ENCODE data around the gene ACSL4. TPM values are rescaled to one million over a fixed set of nuclear protein-coding genes. Genes with fewer than 3 reads are reported as not detected.

ACSL4 gene
- total and polyA plus RNA-seq, 9 of the 15 experiments (the other 6 are each of a cell fraction or from before 2014, with no cell fraction given): 9.8 to 35.1 (median 25.5) TPM

- H3K36me3 ChIP-seq (ENCODE audit: control insufficient read depth, insufficient read depth, low read length): no peaks in the 10 kb centered on the region
- no peak overlapping the region for H3K4me3 ChIP-seq
- intact Hi-C loops (cut with micrococcal nuclease): no loop called here
- 0% methylated on average over 15 of the region's 16 CpGs for WGBS (ENCODE audit: insufficient coverage, low coverage, missing lambda C conversion rate)
- no peak overlapping the region for H2AFZ ChIP-seq (ENCODE audit: low read depth, low read length)
- H3K4me2 ChIP-seq (ENCODE audit: insufficient read depth, low read length): no peak overlapping the region
- peaks cover 0 to 4% of the 10 kb centered on the region in 2 experiments; a peak in 1 of 5 replicates for H3K4me1 ChIP-seq (replicated peaks in 1 of 2; ENCODE audit: control insufficient read depth in 2 of 2, insufficient read depth in 2 of 2, low read length in 2 of 2)
- peak; percentile 31; the same call in 1 of the 3 replicates for ATAC-seq
- BruUV-seq (replicated peaks): no TSS peak
- no peaks in the 10 kb centered on the region for H3K9me3 ChIP-seq (replicated peaks; ENCODE audit: control insufficient read depth, insufficient read depth, low read depth, low read length)
- ChIA-PET POLR2A (interaction anchor here (0.8 kb wide), 1 partner anchor 60 kb away, joined by 3 read pairs; no protein-coding TSS in a partner anchor), CTCF (ENCODE audit: low intra/inter-chr PET ratio) (no interaction called here)
- no peak for FAIRE-seq
- DNase-seq (ENCODE audit: extremely low read depth in 1 of 4, low spot score in 3 of 4): no peak
- TF ChIP-seq SMARCA5 (IDR thresholded peaks at IDR 0.05) (no peak), FOS (IDR thresholded peaks at IDR 0.05; ENCODE audit: extremely low read depth, insufficient read length) (no peak), ZNF696 (CRISPR knock-in tag; conservative IDR thresholded peaks at IDR 0.05) (no peak), ZNF507 (tag; conservative IDR thresholded peaks at IDR 0.05) (no peak), TCF3 (CRISPR knock-in tag; IDR thresholded peaks at IDR 0.05) (no peak), POLR2A (conservative IDR thresholded peaks at IDR 0.05) (no peak)
- no peak overlapping the region for H3K27ac ChIP-seq (ENCODE audit: extremely low read depth, low read depth, low read length)
- in situ Hi-C loops (cut with MboI): no loop called here
- no peaks in the 10 kb centered on the region for H3K79me2 ChIP-seq (ENCODE audit: control insufficient read depth, insufficient read depth, low read length)
- no peak overlapping the region for H3K9ac ChIP-seq (ENCODE audit: insufficient read depth in 1 of 2, low read depth in 2 of 2, low read length in 2 of 2)
- no peaks in the 10 kb centered on the region for H4K20me1 ChIP-seq (replicated peaks; ENCODE audit: control insufficient read depth, insufficient read depth, low read length)
- H3K27me3 ChIP-seq (ENCODE audit: control insufficient read depth in 2 of 2, insufficient read depth in 2 of 2, low read length in 2 of 2): peaks cover 0 to 16% of the 10 kb centered on the region in 2 experiments; a peak in 2 of 5 replicates
- no peaks in the 10 kb centered on the region for H3K9me1 ChIP-seq (ENCODE audit: control insufficient read depth, insufficient read depth, low read length)
Measured at GRCh38 chrX:109600237-109600651, 132.8 kb downstream of the ACSL4 start.

- Histone ChIP-seq H3K4me2 (ENCODE audit: insufficient read depth, low read length) (no peak overlapping the region), H3K4me1 (replicated peaks in 1 of 2; ENCODE audit: control insufficient read depth in 2 of 2, insufficient read depth in 2 of 2, low read length in 2 of 2) (peaks cover 0 to 4% of the 10 kb centered on the region in 2 experiments; a peak in 1 of 5 replicates), H3K9me3 (replicated peaks; ENCODE audit: control insufficient read depth, insufficient read depth, low read depth, low read length) (no peaks in the 10 kb centered on the region), H3K27me3 (ENCODE audit: control insufficient read depth in 2 of 2, insufficient read depth in 2 of 2, low read length in 2 of 2) (peaks cover 0 to 11% of the 10 kb centered on the region in 2 experiments; a peak in 2 of 5 replicates), H4K20me1 (replicated peaks; ENCODE audit: control insufficient read depth, insufficient read depth, low read length) (no peaks in the 10 kb centered on the region), H3K4me3 (no peak overlapping the region), H3K36me3 (ENCODE audit: control insufficient read depth, insufficient read depth, low read length) (no peaks in the 10 kb centered on the region), H3K9me1 (ENCODE audit: control insufficient read depth, insufficient read depth, low read length) (no peaks in the 10 kb centered on the region), H2AFZ (ENCODE audit: low read depth, low read length) (no peak overlapping the region), H3K9ac (ENCODE audit: insufficient read depth in 1 of 2, low read depth in 2 of 2, low read length in 2 of 2) (no peak overlapping the region), H3K79me2 (ENCODE audit: control insufficient read depth, insufficient read depth, low read length) (no peaks in the 10 kb centered on the region), H3K27ac (ENCODE audit: extremely low read depth, low read depth, low read length) (no peak overlapping the region)
- in situ Hi-C loops (cut with MboI) (no loop called here), intact Hi-C loops (cut with micrococcal nuclease) (no loop called here)
- DNase-seq (ENCODE audit: extremely low read depth in 1 of 4, low spot score in 3 of 4) (no peak), ATAC-seq (no peak), FAIRE-seq (no peak)
- ChIA-PET CTCF (ENCODE audit: low intra/inter-chr PET ratio) (no interaction called here), POLR2A (no interaction called here)
- no peak for TF ChIP-seq ZNF277 (CRISPR knock-in tag; IDR thresholded peaks at IDR 0.05; ENCODE audit: borderline replicate concordance)
- peak; percentile 35; the same call in 1 of the 2 replicates for TF ChIP-seq CEBPB (tag; IDR thresholded peaks at IDR 0.05)
- no TSS peak for BruUV-seq (replicated peaks)
- 9% methylated on average over 3 of the region's 3 CpGs for WGBS (ENCODE audit: insufficient coverage, low coverage, missing lambda C conversion rate)
Measured at GRCh38 chrX:109596015-109596414, 137.0 kb downstream of the ACSL4 start.
